Measurements from ENCODE around the gene DCAF4. TPM values are rescaled to one million over a fixed set of nuclear protein-coding genes. Genes with fewer than 3 reads are reported as not detected.

The DCAF4 gene
- total RNA-seq, 3 donors from 2014 or later (not counting 1 experiment from before 2014, with no cell fraction given): 4.6 to 18.6 (median 16.5) TPM

DNA sequence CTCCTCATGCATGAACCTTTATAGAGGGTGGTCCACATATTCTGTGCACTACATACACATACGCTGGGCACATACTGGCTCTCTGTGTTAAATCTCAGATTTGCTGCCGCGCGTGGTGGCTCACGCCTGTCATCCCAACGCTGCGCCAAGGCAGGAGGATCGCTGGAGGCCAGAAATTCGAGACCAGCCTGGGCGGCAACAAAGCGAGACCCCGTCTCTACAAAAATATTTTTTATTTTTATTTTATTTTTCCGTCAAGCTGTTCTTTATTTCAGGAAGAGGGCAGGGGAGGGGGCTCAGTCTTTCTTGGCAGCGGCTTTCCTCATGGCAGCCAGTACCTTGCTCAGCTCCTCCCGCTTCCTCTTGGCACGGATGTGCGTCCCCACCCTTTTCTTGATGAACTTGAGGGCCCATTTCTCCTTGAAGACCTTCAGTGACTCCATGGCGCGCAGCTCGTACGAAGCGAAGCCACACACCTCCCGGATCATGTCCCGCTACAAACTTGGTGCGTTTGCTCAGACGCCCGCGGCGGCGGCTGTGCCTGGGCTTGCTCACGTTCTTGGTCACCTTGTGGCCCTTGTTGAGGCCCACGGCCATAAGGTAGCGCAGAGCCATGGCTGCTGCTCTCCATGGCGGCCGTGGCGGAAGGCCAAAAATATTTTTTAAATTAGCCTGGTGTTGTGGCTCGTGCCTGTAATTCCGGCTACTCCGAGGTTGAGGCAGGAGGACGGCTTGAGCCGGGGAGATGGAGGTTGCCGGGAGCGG is 3.2 kb downstream of the DCAF4 start:
- Mint-ChIP-seq H3K9me3 (no peaks in the 10 kb centered on the region), H3K36me3 (no peaks in the 10 kb centered on the region), H3K4me3 (no peak overlapping the region), H3K27ac (no peak overlapping the region), H3K27me3 (ENCODE audit: low read depth in 2 of 2) (peaks cover 0 to 7% of the 10 kb centered on the region in 2 donors), H3K4me1 (peaks cover 8 to 24% of the 10 kb centered on the region in 2 donors)
- no peaks in the 10 kb centered on the region for H3K27me3 ChIP-seq (ENCODE audit: control insufficient read depth, insufficient read depth, low read length)
- TF ChIP-seq CTCF (IDR thresholded peaks at IDR 0.05): no peak
- intact Hi-C loops (cut with micrococcal nuclease): no loop called here
- H3K27ac ChIP-seq (ENCODE audit: low read length): no peak overlapping the region
- H3K4me1 ChIP-seq (ENCODE audit: control insufficient read depth, insufficient read depth, low read length): peaks cover 17% of the 10 kb centered on the region
- DNase-seq: no peak
- H3K9me3 ChIP-seq (ENCODE audit: control insufficient read depth, insufficient read depth, low read length): no peaks in the 10 kb centered on the region
- no peaks in the 10 kb centered on the region for H3K36me3 ChIP-seq (ENCODE audit: control insufficient read depth, insufficient read depth, low read length)
- H3K4me3 ChIP-seq (ENCODE audit: low read length): no peak overlapping the region
- ATAC-seq: no peak
- WGBS (ENCODE audit: insufficient coverage): 98% methylated on average over 41 of the region's 43 CpGs

GRCh38 chr14:72932893-72933292 is 6.6 kb downstream of the DCAF4 start:
- intact Hi-C loops (cut with micrococcal nuclease): no loop called here
- Histone ChIP-seq H3K9me3 (ENCODE audit: control insufficient read depth, insufficient read depth, low read length) (no peaks in the 10 kb centered on the region), H3K36me3 (ENCODE audit: control insufficient read depth, insufficient read depth, low read length) (peaks cover 1% of the 10 kb centered on the region), H3K27me3 (ENCODE audit: control insufficient read depth, insufficient read depth, low read length) (no peaks in the 10 kb centered on the region), H3K27ac (ENCODE audit: low read length) (no peak overlapping the region), H3K4me1 (ENCODE audit: control insufficient read depth, insufficient read depth, low read length) (peaks cover 6% of the 10 kb centered on the region), H3K4me3 (ENCODE audit: low read length) (no peak overlapping the region)
- 98% methylated on average over 7 of the region's 7 CpGs for WGBS (ENCODE audit: insufficient coverage)
- Mint-ChIP-seq H3K27ac (no peak overlapping the region), H3K36me3 (no peaks in the 10 kb centered on the region), H3K27me3 (ENCODE audit: low read depth in 2 of 2) (no peaks in the 10 kb centered on the region), H3K4me1 (peaks cover 6 to 17% of the 10 kb centered on the region in 2 donors), H3K4me3 (no peak overlapping the region), H3K9me3 (no peaks in the 10 kb centered on the region)
- DNase-seq (no peak), ATAC-seq (no peak)
- no peak for TF ChIP-seq CTCF (IDR thresholded peaks at IDR 0.05)

DNA sequence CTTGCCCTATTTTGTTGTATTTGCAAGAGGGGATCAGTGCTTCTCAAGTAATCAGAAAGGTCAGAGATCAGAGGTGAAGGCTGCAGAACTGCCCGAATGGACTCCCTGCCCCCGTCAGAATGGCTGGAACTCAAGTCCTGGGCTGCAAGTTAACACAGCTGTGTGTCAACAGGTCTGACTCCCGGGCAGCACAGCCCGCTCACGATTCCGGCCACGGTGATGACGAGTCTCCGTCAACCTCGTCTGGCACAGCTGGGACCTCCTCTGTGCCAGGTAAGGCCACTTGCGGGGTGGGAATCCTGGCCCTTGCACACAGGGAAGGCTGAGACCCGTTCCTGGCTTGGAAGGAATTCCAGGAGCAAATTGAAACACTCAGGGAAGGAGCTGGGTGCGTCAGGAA is 13.4 kb downstream of the DCAF4 start:
- WGBS (ENCODE audit: insufficient coverage): 93% methylated on average over 13 of the region's 13 CpGs
- H3K4me1 ChIP-seq (ENCODE audit: control insufficient read depth, insufficient read depth, low read length): peaks cover 7% of the 10 kb centered on the region
- no peaks in the 10 kb centered on the region for H3K27me3 Mint-ChIP-seq (ENCODE audit: low read depth in 2 of 2)
- intact Hi-C loops (cut with micrococcal nuclease): no loop called here
- no peak overlapping the region for H3K27ac Mint-ChIP-seq
- DNase-seq (no peak), ATAC-seq (no peak)
- H3K27me3 ChIP-seq (ENCODE audit: control insufficient read depth, insufficient read depth, low read length): no peaks in the 10 kb centered on the region
- H3K9me3 Mint-ChIP-seq: no peaks in the 10 kb centered on the region
- H3K27ac ChIP-seq (ENCODE audit: low read length): no peak overlapping the region
- H3K36me3 Mint-ChIP-seq: peaks cover 5% of the 10 kb centered on the region
- H3K4me1 Mint-ChIP-seq: peaks cover 6 to 13% of the 10 kb centered on the region in 2 donors
- no peaks in the 10 kb centered on the region for H3K9me3 ChIP-seq (ENCODE audit: control insufficient read depth, insufficient read depth, low read length)
- H3K4me3 ChIP-seq (ENCODE audit: low read length): no peak overlapping the region
- H3K4me3 Mint-ChIP-seq: no peak overlapping the region
- no peak for TF ChIP-seq CTCF (IDR thresholded peaks at IDR 0.05)
- peaks cover 46% of the 10 kb centered on the region for H3K36me3 ChIP-seq (ENCODE audit: control insufficient read depth, insufficient read depth, low read length)
